PFSK-1 (cell line): ENCODE data around the gene SORCS3.

Experiments
- FOXP2 ChIP-seq: optimal IDR thresholded peaks from 2 replicates; pipeline ENCODE3; 2011; ENCODE audit warnings: borderline replicate concordance, control low read depth, inconsistent platforms; ENCODE audit not compliant: insufficient read depth; ENCODE audit errors: extremely low read length, extremely low read depth
- POLR2AphosphoS5 ChIP-seq: IDR thresholded peaks from 2 replicates; pipeline ENCODE4 v1.6.1; 2012; ENCODE audit warnings: low read depth, mild to moderate bottlenecking, control low read depth, low read length, moderate library complexity
- SIN3A ChIP-seq: IDR thresholded peaks from 2 replicates; pipeline ENCODE4 v1.6.1; 2012; ENCODE audit warnings: mild to moderate bottlenecking, low read length, moderate library complexity, borderline replicate concordance; ENCODE audit not compliant: insufficient read depth
- TAF1 ChIP-seq: IDR thresholded peaks from 2 replicates; pipeline ENCODE4 v1.6.1; 2012; ENCODE audit warnings: low read length, control low read depth, borderline replicate concordance; ENCODE audit not compliant: insufficient read depth
- TF ChIP-seq, protein P1 (sequence below), 2 experiments: IDR thresholded peaks; 2 replicates each; pipeline versions ENCODE4 v1.6.1 to v1.8.0; 2011 to 2012; ENCODE audit warnings: low read depth in 2 of 2, low read length in 2 of 2, control low read depth in 1 of 2, inconsistent platforms in 1 of 2, mild to moderate bottlenecking in 1 of 2, moderate library complexity in 1 of 2; ENCODE audit not compliant: insufficient read depth in 1 of 2

DNA sequence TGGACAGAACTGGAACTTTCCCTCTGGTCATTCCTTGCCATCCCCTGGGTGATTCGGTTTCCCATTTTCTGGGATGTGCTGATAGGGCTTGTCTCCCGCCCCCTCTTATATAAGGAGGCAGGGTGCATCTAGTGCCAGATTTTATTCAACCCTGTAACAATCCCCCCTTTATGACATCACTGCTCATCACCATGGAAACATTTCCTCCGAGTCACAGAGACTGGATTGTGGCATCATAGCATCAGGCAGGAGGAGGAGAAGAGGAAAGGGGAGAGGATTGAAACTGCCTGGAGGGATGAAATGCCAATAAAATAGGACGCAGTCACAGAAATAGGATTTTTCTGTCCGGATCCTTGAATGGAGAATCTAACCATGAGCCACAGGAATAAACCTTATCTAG lies 25.0 kb downstream of the SORCS3 start:
- TF ChIP-seq TAF1 (no peak), SIN3A (no peak), POLR2AphosphoS5 (no peak), FOXP2 (no peak)
- TF ChIP-seq, protein P1, sequence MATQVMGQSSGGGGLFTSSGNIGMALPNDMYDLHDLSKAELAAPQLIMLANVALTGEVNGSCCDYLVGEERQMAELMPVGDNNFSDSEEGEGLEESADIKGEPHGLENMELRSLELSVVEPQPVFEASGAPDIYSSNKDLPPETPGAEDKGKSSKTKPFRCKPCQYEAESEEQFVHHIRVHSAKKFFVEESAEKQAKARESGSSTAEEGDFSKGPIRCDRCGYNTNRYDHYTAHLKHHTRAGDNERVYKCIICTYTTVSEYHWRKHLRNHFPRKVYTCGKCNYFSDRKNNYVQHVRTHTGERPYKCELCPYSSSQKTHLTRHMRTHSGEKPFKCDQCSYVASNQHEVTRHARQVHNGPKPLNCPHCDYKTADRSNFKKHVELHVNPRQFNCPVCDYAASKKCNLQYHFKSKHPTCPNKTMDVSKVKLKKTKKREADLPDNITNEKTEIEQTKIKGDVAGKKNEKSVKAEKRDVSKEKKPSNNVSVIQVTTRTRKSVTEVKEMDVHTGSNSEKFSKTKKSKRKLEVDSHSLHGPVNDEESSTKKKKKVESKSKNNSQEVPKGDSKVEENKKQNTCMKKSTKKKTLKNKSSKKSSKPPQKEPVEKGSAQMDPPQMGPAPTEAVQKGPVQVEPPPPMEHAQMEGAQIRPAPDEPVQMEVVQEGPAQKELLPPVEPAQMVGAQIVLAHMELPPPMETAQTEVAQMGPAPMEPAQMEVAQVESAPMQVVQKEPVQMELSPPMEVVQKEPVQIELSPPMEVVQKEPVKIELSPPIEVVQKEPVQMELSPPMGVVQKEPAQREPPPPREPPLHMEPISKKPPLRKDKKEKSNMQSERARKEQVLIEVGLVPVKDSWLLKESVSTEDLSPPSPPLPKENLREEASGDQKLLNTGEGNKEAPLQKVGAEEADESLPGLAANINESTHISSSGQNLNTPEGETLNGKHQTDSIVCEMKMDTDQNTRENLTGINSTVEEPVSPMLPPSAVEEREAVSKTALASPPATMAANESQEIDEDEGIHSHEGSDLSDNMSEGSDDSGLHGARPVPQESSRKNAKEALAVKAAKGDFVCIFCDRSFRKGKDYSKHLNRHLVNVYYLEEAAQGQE (IDR thresholded peaks at IDR 0.05; ENCODE audit: insufficient read depth in 1 of 2, low read depth in 2 of 2, low read length in 2 of 2) = no peak
